NB4 (cell line): Measurements from ENCODE around the gene SLC6A11.

Experiments used
- DNase-seq: peaks from one replicate; pipeline ENCODE4 v3.0.0; 2010; ENCODE audit warnings: low read depth
- H3K4me3 ChIP-seq: one replicate; pipeline ENCODE4 v1.5.1; 2011; ENCODE audit warnings: mild to moderate bottlenecking, low read depth, low read length, moderate library complexity
- MYC ChIP-seq: IDR thresholded peaks from 2 replicates; pipeline ENCODE4 v1.6.1; 2011; ENCODE audit warnings: low read depth, low read length
- POLR2A ChIP-seq: IDR thresholded peaks from 2 replicates; pipeline ENCODE4 v1.6.1; 2011; ENCODE audit warnings: mild to moderate bottlenecking; ENCODE audit not compliant: insufficient read length; ENCODE audit errors: extremely low read depth
- TF ChIP-seq, protein P1 (sequence below): IDR thresholded peaks from one replicate; pipeline ENCODE4 v1.5.1; 2012; ENCODE audit warnings: low read depth, low read length
- TF ChIP-seq, protein P2 (sequence below): IDR thresholded peaks from 2 replicates; pipeline ENCODE4 v1.6.1; 2011; ENCODE audit warnings: low read depth, low read length

The SLC6A11 gene

DNA sequence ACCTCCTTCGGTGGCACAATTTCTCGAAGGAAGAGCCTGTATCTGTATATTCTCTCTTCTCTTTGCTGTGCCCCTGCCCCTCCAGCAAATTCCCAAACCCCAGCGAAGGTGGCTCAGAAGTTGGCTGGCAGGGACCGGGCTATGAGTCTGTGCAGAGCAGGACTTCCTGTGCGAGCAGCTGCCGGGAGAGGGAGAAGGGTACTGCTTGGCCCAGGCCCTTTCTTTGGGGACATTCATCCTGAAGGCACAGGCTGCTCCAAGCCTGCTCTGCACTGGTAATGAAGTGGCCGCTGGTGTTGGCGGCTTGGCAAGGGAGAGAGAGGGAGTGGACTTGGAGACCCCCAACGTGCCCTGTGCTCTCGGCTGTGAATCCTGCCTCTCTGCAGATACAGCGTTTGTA lies 1.5 kb downstream of the SLC6A11 start:
- TF ChIP-seq, protein P1, sequence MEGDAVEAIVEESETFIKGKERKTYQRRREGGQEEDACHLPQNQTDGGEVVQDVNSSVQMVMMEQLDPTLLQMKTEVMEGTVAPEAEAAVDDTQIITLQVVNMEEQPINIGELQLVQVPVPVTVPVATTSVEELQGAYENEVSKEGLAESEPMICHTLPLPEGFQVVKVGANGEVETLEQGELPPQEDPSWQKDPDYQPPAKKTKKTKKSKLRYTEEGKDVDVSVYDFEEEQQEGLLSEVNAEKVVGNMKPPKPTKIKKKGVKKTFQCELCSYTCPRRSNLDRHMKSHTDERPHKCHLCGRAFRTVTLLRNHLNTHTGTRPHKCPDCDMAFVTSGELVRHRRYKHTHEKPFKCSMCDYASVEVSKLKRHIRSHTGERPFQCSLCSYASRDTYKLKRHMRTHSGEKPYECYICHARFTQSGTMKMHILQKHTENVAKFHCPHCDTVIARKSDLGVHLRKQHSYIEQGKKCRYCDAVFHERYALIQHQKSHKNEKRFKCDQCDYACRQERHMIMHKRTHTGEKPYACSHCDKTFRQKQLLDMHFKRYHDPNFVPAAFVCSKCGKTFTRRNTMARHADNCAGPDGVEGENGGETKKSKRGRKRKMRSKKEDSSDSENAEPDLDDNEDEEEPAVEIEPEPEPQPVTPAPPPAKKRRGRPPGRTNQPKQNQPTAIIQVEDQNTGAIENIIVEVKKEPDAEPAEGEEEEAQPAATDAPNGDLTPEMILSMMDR = no peak
- TF ChIP-seq, protein P2, sequence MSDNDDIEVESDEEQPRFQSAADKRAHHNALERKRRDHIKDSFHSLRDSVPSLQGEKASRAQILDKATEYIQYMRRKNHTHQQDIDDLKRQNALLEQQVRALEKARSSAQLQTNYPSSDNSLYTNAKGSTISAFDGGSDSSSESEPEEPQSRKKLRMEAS = no peak
- TF ChIP-seq MYC = no peak
- no peak for TF ChIP-seq POLR2A
- no peak for DNase-seq
- H3K4me3 ChIP-seq = no peak overlapping the region

DNA sequence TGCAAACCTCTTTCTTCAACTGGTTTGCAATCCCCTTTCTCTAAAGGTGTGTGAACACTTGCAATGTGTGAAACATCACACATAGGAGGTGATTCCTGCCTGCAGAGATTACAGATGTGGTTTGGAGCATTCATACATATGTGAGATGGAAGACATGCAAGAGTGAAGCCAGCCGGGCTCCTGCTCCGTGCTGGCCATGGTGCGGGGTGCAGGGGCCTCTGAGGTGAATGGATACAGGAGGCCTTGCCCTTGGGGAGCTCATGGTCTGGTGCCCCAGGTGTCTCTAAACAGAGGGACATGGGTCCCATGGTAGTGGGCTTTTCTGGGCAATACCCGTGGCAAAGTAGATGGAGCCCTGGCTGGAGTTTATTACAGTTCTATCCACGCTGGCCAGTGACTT lies 6.0 kb downstream of the SLC6A11 start:
- no peak overlapping the region for H3K4me3 ChIP-seq
- no peak for DNase-seq
- TF ChIP-seq POLR2A = no peak
- TF ChIP-seq MYC = no peak
- TF ChIP-seq, protein P1 = no peak

DNA sequence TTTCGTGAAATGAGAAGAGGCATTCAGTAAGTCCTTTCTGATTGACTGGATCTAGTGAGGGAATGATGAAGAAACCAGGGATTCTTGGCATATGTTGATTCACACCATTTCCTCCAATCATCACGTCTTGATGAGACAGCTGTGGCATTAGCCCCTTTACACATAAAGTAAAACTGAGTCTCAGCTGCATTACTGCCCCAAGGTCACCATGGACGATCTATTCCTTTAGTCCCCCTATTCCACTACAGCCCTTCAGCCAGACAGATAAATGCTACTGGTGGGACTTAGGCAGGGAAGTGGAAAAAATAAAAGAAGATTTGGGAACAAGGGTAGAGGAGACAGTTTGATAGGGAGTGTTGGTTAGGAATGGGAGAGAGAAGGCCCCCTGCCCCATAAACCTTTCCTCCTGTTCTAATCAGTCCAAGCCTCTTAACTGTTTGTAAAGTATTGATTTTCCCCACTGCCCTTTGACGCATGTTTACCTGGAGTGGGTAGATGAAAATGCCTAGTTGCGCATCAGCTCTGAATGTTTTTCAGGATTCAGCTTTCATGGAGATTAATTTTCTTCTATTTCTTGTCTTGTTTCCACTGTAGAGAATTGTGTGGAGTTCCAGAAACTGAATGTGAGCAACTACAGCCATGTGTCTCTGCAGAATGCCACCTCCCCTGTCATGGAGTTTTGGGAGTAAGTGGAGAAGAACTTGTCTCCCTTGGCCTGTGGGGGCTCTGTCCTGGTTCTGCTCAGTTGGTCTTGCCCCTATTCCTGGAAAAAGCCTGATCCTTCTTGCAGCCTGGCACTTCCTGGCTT lies 6.9 kb downstream of the SLC6A11 start:
- TF ChIP-seq, protein P2 = no peak
- TF ChIP-seq MYC = no peak
- TF ChIP-seq, protein P1 = no peak
- TF ChIP-seq POLR2A = no peak
- no peak for DNase-seq
- H3K4me3 ChIP-seq = no peak overlapping the region

DNA sequence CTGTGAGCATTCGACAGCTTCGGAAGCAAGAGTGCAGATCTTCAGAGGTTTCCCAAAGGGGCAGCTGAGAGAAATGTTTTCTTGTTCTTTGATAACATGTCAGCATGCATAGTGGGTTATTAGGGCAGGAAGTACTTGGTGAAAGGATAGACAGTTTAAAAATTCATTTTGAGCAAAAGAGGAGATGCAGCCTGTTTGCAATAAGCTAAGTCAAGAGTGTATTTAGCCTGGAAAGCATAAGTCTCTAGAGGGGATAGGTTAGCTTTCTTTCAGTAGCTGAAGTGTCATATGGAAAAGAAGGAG lies 7.4 kb downstream of the SLC6A11 start:
- TF ChIP-seq POLR2A = no peak
- no peak for TF ChIP-seq MYC
- TF ChIP-seq, protein P2 = no peak
- TF ChIP-seq, protein P1 = no peak
- no peak overlapping the region for H3K4me3 ChIP-seq
- no peak for DNase-seq

DNA sequence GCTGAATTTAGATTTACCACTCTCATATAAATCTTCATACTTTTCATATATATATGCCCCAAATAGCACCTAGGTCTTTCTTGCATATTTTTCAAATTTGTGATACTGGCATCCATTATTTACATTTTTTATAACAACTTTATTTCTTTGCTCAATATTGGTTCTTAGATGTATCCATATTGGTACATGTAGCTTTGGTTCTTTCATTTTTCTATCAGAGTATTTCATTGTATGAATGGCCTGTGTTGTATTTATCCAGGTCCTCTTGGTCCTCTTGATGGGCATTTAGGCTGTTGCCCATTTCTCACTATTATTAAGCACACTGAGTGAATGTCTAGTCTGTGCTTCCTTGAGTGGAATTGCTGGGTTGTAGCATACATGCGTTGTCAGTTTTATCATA lies 8.4 kb downstream of the SLC6A11 start:
- no peak for DNase-seq
- TF ChIP-seq, protein P1 = no peak
- TF ChIP-seq MYC (no peak), POLR2A (no peak)
- TF ChIP-seq, protein P2 = no peak

DNA sequence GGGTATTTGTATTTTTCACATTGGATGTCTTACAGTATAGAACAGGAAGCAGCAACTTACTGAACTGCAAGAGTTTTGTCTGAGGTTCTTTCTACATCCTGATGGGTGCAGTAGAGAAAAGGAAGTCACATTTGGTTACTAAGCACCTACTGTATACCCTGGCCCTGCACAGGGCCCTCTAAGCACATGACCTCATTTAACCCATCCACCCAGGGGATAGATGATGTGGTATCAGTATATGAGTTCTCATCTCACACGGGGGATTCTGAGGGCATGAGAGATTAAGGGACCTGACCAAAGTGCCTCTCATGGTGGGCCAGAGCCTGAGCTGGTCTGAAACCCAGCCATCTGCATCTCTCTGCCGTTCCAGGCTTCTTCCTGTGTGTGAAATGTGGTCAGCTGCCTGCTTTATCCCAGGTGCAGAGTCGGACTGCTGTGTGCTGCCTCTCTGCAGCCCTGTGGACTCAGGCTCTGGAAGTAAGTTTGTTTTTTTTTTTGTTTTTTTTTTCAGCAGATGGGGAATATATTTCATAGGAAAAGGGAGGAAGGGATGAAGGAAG lies 17.9 kb downstream of the SLC6A11 start:
- DNase-seq = no peak
- TF ChIP-seq POLR2A = no peak
- TF ChIP-seq MYC = no peak
- TF ChIP-seq, protein P2 = no peak
- TF ChIP-seq, protein P1 = no peak
- H3K4me3 ChIP-seq = no peak overlapping the region

More for the DNA sequence above, 8.4 kb downstream of the SLC6A11 start:
- H3K4me3 ChIP-seq = no peak overlapping the region
